HG03378 (cell line): ENCODE data around the gene LTA.
"Not testable (repeated sequence)": the region's sequence is repeated elsewhere in the genome, so short reads cannot be mapped to it uniquely, and the experiment has no call there.

ENCODE experiments used
- ATAC-seq: cut with Tn5 transposase; IDR thresholded peaks from one replicate; pipeline ENCODE4 v1.9.1; 2021; ENCODE audit warnings: mild to moderate bottlenecking, moderate library complexity; ENCODE audit not compliant: unreplicated experiment

Gene LTA

GRCh38 chr6:31586008-31586407, 13.9 kb downstream of the LTA start, which contains the start of gene LST1:
Gene LST1 (plus strand): TSS chr6:31586277. CDS start chr6:31587300, 1,023 bp downstream.
- ATAC-seq, result no peak

GRCh38 chr6:31586599-31587281, 14.7 kb downstream of the LTA start:
- ATAC-seq, result no peak

- ATAC-seq, result no peak
Observed at GRCh38 chr6:31587791-31588777, 16.0 kb downstream of the LTA start.

- no peak for ATAC-seq
Observed at GRCh38 chr6:31588871-31589650, 17.0 kb downstream of the LTA start.

GRCh38 chr6:31590691-31591090, 18.6 kb downstream of the LTA start:
- not testable (repeated sequence) for ATAC-seq

- ATAC-seq, result no peak
Observed at GRCh38 chr6:31592396-31592771, 20.3 kb downstream of the LTA start.

- peak; percentile 42 for ATAC-seq
Observed at GRCh38 chr6:31597006-31597405, 24.9 kb downstream of the LTA start.

GRCh38 chr6:31607317-31607716, 35.2 kb downstream of the LTA start:
- ATAC-seq, result no peak

GRCh38 chr6:31609519-31610406, 37.7 kb downstream of the LTA start:
- ATAC-seq, result no peak

- no peak for ATAC-seq
Observed at GRCh38 chr6:31610968-31611367, 38.9 kb downstream of the LTA start.

- no peak for ATAC-seq
Observed at GRCh38 chr6:31614075-31614619, 42.1 kb downstream of the LTA start.

GRCh38 chr6:31614684-31615578, 42.8 kb downstream of the LTA start, which contains the start of gene AIF1:
Gene AIF1 (plus strand): TSS chr6:31615234. CDS start chr6:31615330, 96 bp downstream.
- no peak for ATAC-seq

GRCh38 chr6:31615748-31616147, 43.7 kb downstream of the LTA start:
- no peak for ATAC-seq

- no peak for ATAC-seq
Observed at GRCh38 chr6:31617010-31617409, 44.9 kb downstream of the LTA start.

- ATAC-seq, result peak; percentile 55
Observed at GRCh38 chr6:31619805-31620585, 47.9 kb downstream of the LTA start.

- peak; percentile 19 for ATAC-seq
Observed at GRCh38 chr6:31620586-31621319, 48.7 kb downstream of the LTA start, which contains the start of gene PRRC2A. Gene PRRC2A (plus strand): TSS chr6:31620715. CDS start chr6:31622790, 2,075 bp downstream.

- ATAC-seq, result no peak
Observed at GRCh38 chr6:31621320-31621939, 49.3 kb downstream of the LTA start.
